SIG-M5 treated with dmso at 0.1 percent for 504 hours (cell line): Measurements from ENCODE around the gene LRRIQ3.
A peak's percentile ranks its signal among the peaks of the same experiment; 100 is the strongest.

Source experiments
- DNase-seq: peaks from one replicate; lab custom pipeline; 2025; ENCODE audit not compliant: unreplicated experiment; lab: John Stamatoyannopoulos, UW

LRRIQ3 gene

GRCh38 chr1:74113333-74113732 is 84.6 kb downstream of the LRRIQ3 start:
- DNase-seq, result no peak

- no peak for DNase-seq
These were observed 90.6 kb downstream of the LRRIQ3 start for GRCh38 chr1:74107394-74107793.

GRCh38 chr1:74091371-74091770 is 106.6 kb downstream of the LRRIQ3 start:
- no peak for DNase-seq

GRCh38 chr1:74083128-74083527 is 114.8 kb downstream of the LRRIQ3 start:
- no peak for DNase-seq

- no peak for DNase-seq
These were observed 132.9 kb downstream of the LRRIQ3 start for GRCh38 chr1:74065081-74065480.

GRCh38 chr1:74057719-74058118 is 140.3 kb downstream of the LRRIQ3 start:
- DNase-seq, result no peak

GRCh38 chr1:74053407-74053806 is 144.6 kb downstream of the LRRIQ3 start:
- no peak for DNase-seq

GRCh38 chr1:74050386-74050785 is 147.6 kb downstream of the LRRIQ3 start:
- no peak for DNase-seq

GRCh38 chr1:74038042-74038441 is 159.9 kb downstream of the LRRIQ3 start:
- no peak for DNase-seq

GRCh38 chr1:74012583-74012982 is 185.4 kb downstream of the LRRIQ3 start:
- no peak for DNase-seq

- DNase-seq, result no peak
These were observed 186.2 kb downstream of the LRRIQ3 start for GRCh38 chr1:74011736-74012135.

GRCh38 chr1:74010206-74010605 is 187.8 kb downstream of the LRRIQ3 start:
- no peak for DNase-seq

GRCh38 chr1:74005533-74005932 is 192.4 kb downstream of the LRRIQ3 start:
- DNase-seq, result no peak

GRCh38 chr1:74003806-74004205 is 194.2 kb downstream of the LRRIQ3 start:
- DNase-seq, result no peak

- peak; percentile 33 for DNase-seq
These were observed 199.5 kb downstream of the LRRIQ3 start for GRCh38 chr1:73998348-73998959.

GRCh38 chr1:73980324-73981040 is 217.5 kb downstream of the LRRIQ3 start:
- DNase-seq, result no peak

GRCh38 chr1:73979684-73980083 is 218.3 kb downstream of the LRRIQ3 start:
- DNase-seq, result no peak

- DNase-seq, result no peak
These were observed 219.0 kb downstream of the LRRIQ3 start for GRCh38 chr1:73978964-73979363.
